NCI-H1694 (cell line): ENCODE results near the gene KCNJ6.
"Not testable (repeated sequence)": the region's sequence is repeated elsewhere in the genome, so short reads cannot be mapped to it uniquely, and the experiment has no call there.

Experiments
- DNase-seq: peaks from one replicate; lab custom pipeline; 2025; lab: John Stamatoyannopoulos, UW

KCNJ6 gene

GRCh38 chr21:37916310-37917051 is at the start of gene KCNJ6:
Gene KCNJ6 (minus strand): TSS chr21:37916457. CDS start chr21:37840682, 75,775 bp downstream.
- peak; percentile 91 for DNase-seq

GRCh38 chr21:37965088-37965805 is 49.0 kb upstream of the KCNJ6 start:
- DNase-seq, result no peak

GRCh38 chr21:37958537-37958936 is 42.3 kb upstream of the KCNJ6 start:
- DNase-seq, result peak; percentile 94

- DNase-seq, result no peak
These were observed 40.5 kb upstream of the KCNJ6 start for GRCh38 chr21:37956772-37957171.

GRCh38 chr21:37945036-37945435 is 28.8 kb upstream of the KCNJ6 start:
- no peak for DNase-seq

- no peak for DNase-seq
These were observed 28.2 kb upstream of the KCNJ6 start for GRCh38 chr21:37944496-37944895.

GRCh38 chr21:37940691-37941090 is 24.4 kb upstream of the KCNJ6 start:
- DNase-seq, result no peak

GRCh38 chr21:37939838-37940237 is 23.6 kb upstream of the KCNJ6 start:
- DNase-seq, result no peak

- no peak for DNase-seq
These were observed 23.0 kb upstream of the KCNJ6 start for GRCh38 chr21:37939251-37939650.

- no peak for DNase-seq
These were observed 21.4 kb upstream of the KCNJ6 start for GRCh38 chr21:37937668-37938067.

GRCh38 chr21:37936010-37936785 is 19.9 kb upstream of the KCNJ6 start:
- no peak for DNase-seq

- no peak for DNase-seq
These were observed 16.7 kb upstream of the KCNJ6 start for GRCh38 chr21:37932936-37933335.

- DNase-seq, result no peak
These were observed 11.5 kb upstream of the KCNJ6 start for GRCh38 chr21:37927711-37928110.

GRCh38 chr21:37921091-37921490 is 4.8 kb upstream of the KCNJ6 start:
- no peak for DNase-seq

GRCh38 chr21:37920302-37920701 is 4.0 kb upstream of the KCNJ6 start:
- DNase-seq, result not testable (repeated sequence)

GRCh38 chr21:37917612-37918011 is 1.4 kb upstream of the KCNJ6 start:
- no peak for DNase-seq

- no peak for DNase-seq
These were observed 332 bp downstream of the KCNJ6 start for GRCh38 chr21:37915941-37916309.

- peak; percentile 74 for DNase-seq
These were observed 753 bp downstream of the KCNJ6 start for GRCh38 chr21:37915497-37915911.

- no peak for DNase-seq
These were observed 3.6 kb downstream of the KCNJ6 start for GRCh38 chr21:37912616-37913015.

GRCh38 chr21:37909936-37910335 is 6.3 kb downstream of the KCNJ6 start:
- DNase-seq, result no peak

GRCh38 chr21:37908691-37909090 is 7.6 kb downstream of the KCNJ6 start:
- DNase-seq, result no peak

- no peak for DNase-seq
These were observed 9.2 kb downstream of the KCNJ6 start for GRCh38 chr21:37907076-37907475.

- DNase-seq, result no peak
These were observed 11.0 kb downstream of the KCNJ6 start for GRCh38 chr21:37905291-37905690.
